22Rv1 (cell line): ENCODE data around the gene SEPTIN1.

ENCODE experiments used
- H3K27ac ChIP-seq: fragments of 450-650 bp; 2 replicates; pipeline ENCODE4 v1.5.1; 2017
- ZFX ChIP-seq: fragments of 450-650 bp; IDR thresholded peaks from 2 replicates; pipeline ENCODE4 v1.6.1; 2017; ENCODE audit warnings: antibody characterized with exemption, borderline replicate concordance
- TF ChIP-seq, protein P1 (sequence below): fragments of 450-650 bp; IDR thresholded peaks from 2 replicates; pipeline ENCODE4 v1.5.1; 2017; ENCODE audit warnings: mild to moderate bottlenecking

SEPTIN1 gene

DNA sequence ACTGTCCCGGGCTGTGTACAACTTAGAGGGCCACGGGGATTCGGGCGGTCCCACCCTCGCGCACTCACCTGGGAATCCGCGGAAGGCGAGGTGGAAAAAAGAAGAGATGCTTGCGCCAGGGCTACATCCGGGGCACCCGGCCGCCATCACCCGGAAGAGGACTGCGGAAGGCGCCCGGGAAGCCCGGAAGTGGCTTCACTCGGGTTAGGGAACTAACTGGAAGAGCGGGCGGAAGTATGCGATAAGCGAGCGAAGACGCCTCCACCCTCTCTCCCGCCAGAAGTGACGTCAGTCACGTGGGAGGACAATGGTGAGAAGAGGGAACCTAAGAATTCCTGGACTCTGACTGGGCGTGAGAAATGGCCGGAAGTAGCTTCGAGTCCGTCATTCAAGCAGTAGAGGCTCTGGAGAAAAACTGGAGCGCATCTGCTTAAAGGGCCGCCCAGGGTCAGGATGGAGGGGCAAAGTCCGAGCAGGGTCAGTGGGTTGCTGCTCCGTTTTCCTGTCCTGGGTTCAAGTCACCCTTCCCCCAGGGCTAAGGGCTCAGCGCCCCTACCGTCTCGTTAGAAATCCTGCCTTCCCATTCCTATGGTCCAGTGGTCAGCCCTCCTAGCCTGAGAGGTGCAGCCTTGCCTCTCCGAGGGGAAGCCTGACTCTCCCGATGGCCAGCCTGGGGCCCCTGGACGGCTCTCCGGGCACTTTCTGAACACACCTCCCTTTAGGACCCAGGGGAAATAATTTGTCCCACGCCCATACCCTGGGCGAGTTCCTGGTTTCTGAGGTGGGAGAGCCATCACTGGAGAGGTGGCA is 27.0 kb downstream of the SEPTIN1 start, which contains the start of gene CD2BP2:
Gene CD2BP2, minus strand, starts transcription at position 165 of the 810 bp plus-strand sequence. CDS start 627 bp downstream, outside the sequence.
- TF ChIP-seq, protein P1, sequence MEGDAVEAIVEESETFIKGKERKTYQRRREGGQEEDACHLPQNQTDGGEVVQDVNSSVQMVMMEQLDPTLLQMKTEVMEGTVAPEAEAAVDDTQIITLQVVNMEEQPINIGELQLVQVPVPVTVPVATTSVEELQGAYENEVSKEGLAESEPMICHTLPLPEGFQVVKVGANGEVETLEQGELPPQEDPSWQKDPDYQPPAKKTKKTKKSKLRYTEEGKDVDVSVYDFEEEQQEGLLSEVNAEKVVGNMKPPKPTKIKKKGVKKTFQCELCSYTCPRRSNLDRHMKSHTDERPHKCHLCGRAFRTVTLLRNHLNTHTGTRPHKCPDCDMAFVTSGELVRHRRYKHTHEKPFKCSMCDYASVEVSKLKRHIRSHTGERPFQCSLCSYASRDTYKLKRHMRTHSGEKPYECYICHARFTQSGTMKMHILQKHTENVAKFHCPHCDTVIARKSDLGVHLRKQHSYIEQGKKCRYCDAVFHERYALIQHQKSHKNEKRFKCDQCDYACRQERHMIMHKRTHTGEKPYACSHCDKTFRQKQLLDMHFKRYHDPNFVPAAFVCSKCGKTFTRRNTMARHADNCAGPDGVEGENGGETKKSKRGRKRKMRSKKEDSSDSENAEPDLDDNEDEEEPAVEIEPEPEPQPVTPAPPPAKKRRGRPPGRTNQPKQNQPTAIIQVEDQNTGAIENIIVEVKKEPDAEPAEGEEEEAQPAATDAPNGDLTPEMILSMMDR, result peak; percentile 12; the same call in 1 of the 2 replicates
- TF ChIP-seq ZFX, result no peak
- peak within 1 kb of the TSS; percentile 92 for H3K27ac ChIP-seq

DNA sequence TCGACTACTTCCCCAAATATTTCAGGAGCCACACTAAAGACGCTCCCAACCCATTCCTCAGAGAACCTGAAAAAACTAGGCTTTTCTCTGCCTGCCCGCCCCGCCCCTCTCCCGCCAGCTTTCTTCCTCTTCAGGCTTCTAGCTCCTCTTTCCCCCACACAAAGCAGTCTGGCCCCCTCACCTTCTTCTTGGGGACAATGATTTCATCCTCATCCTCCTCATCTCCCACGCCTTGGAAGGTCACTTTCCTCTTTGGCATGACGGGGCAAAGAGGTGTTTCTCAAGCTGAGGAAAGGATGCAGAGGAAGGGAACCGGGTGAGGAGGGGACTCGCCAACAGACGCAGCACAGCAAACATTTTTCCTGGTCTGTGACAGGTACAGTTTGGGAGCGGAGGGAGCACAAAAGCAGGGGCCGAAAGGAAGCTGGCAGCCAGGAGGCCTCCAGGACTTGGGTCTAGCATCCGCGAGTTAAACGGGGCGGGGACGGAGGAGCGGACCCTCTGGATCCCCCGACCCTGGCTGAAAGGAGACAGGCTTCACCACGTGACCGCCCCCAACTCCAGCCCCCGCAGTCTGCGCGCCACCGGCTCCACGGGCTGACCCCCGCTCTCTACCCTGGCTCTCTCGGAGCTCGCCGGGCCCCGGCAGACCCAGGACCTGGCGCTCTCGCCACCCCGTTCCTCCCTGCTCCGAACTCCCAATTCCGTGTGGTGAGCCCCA is 27.8 kb downstream of the SEPTIN1 start:
- TF ChIP-seq ZFX, result no peak
- TF ChIP-seq, protein P1, result no peak
- H3K27ac ChIP-seq, result peak overlapping the region; percentile 92

DNA sequence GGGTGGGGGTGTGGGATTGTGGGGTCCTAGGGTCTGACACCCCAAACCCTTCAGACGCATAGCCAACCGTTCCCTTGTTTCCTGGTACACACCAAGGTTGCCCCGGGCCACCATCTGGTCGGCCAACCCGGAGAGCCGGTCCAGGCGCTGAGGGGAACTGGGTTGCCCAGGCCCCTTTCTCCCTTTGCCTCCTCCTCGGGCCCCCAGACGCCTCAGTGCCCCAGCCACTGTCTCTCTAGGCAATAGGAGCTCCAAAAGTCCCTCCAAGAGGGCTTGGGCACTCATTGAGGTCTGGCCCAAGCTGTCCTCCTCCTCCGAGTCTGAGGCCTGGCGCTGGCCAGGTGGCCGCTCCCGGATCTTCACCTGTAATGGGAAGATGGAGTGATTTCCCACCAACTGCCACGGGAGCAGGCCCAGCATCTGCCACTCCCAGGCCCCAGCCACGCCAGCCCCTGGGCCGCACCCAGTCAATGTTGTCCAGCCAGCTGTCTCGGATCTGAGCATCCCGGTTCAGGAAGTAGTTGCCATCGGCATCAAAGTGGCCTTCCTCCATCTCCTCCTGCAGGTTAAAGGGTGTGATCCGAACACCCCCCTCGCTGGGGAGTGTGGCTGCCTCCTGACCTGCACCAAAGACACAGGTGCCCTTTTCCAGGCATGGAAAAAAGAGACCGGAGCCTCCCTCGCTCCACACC is 28.8 kb downstream of the SEPTIN1 start:
- TF ChIP-seq, protein P1, result no peak
- no peak for TF ChIP-seq ZFX
- H3K27ac ChIP-seq, result peak overlapping the region; percentile 92; the same call in 1 of the 2 replicates

DNA sequence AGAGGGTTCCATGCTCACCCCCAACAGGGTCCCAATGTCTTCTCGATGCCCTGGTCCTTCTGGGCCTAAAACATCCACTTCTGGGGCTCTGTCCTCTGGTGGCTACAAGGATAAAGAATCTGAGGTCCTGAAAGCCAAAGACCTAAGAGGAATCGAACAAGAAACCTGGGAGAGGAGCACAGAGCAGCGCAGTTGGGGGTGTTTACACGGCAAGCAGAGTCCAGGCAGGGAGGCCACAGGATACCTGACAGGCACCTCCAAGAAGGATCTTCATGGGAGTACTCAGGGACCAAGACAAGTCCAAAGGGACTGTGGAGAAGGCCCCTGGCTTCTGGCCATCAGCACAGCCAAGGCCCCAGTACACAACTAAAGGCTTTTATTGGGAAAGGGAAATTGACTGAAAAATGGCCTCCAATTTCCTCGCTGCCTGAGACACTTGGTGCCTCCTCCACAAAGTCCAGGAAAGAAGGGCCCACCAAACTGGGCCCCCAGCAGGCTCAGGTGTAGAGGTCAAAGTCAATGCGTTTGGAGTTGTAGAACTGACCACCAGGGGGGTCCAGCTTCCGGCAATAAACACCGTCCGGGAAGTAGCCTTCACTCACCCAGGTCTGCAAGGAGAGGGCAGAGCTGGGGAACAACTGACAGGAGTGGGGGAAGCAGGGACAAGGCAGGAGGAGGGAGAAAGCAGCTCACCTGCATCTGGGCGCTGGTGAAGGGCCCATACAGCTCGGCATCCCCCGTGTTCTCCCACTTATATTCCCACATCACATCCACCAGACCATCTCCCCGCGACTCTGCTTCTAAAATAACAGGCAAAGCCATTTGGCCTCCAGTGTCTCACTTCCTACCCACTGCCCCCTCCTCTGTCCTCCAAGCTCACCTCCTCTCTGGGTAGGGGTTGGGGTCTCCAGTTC is 29.6 kb downstream of the SEPTIN1 start:
- TF ChIP-seq, protein P1, result 0 out of 2 replicates have a peak, but pooled peaks have one; percentile 16
- TF ChIP-seq ZFX, result no peak
- H3K27ac ChIP-seq, result no peak overlapping the region

DNA sequence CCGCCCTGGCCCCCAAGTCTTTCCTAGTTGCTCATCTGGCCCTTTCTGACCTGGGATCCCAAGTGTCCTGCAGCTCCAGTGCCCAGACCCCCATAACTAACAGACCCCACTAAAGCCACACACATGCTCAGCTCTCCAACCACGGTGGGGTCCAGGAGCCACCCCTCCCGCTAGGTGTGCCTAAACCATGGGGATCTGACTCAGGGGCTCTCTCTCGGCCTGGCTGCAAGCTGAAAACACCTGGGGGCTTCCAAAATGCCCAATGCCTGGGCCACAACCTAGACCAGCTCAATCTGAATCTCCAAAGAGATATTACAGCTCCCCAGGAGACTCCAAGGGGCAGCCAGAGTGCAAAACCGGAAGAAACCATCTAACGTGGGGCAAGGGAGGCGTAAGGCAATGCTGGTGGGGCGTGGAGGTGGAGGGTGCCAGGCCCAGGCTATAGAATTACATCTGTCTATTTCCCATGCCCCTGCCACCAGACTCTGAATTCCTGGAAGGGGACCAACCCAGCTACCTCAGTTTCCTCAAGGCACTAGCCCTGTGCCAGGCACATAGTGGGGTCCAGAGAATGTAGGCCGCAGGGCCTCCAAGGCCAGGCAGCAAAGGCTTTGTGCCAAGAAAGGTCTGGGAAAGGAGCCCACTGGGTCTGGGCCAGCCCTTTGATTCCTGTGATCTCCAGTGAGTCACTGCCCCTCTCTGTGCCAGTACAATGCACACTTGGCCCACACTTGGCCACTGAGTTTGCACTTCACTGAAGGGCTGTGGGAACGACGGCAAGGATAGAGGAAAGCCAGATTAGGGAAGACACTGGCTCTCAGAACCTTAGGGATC is 30.6 kb downstream of the SEPTIN1 start:
- no peak overlapping the region for H3K27ac ChIP-seq
- TF ChIP-seq ZFX, result no peak
- TF ChIP-seq, protein P1, result no peak

DNA sequence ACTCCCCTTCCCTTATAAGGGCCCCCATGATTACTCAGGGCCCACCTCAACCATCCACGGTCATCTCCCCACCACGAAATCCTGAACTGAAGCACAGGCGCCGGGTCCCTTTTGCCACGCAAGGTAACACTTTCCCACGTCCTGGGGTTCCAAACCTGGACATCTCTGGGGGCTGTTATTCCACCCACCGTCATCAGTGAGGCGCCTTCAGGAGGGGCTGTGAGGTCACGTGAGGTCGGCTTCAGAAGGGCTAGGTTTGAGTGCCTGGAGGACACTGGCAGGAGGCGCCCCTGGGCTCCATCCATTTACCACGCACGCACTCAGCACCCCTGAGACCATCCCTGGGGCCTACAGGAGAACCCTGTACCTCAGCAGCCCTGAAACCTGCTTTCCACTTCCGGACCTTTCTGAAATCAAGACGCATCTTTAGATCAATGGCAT is 31.3 kb downstream of the SEPTIN1 start:
- TF ChIP-seq, protein P1, result no peak
- TF ChIP-seq ZFX, result no peak
- H3K27ac ChIP-seq, result no peak overlapping the region
